Stimulated activated naive B cell treated with anti-CD40 and anti-IgM and Interleukin-4, amounts not matched to agents 10 μg/mL and 1 μg/mL and 100 μg/mL, for 72 hours (primary cell): ENCODE data around the gene GNAZ.

Experiments
- ATAC-seq, 2 donors: fragments of 150-1000 bp; cut with Tn5 transposase; replicated peaks; 2 replicates each; pipeline ENCODE4 v1.10.0; 2021; ENCODE audit warnings: moderate library complexity in 1 of 2
- DNase-seq: peaks from one replicate; pipeline ENCODE4 v3.0.0; 2021
- H3K27ac Mint-ChIP-seq: one replicate; pipeline ENCODE4 v1.8.0; 2022; ENCODE audit warnings: mild to moderate bottlenecking, mixed read lengths
- H3K27me3 Mint-ChIP-seq, 2 donors: one replicate each; pipeline ENCODE4 v1.8.0; 2022; ENCODE audit warnings: mixed read lengths in 2 of 2
- H3K36me3 Mint-ChIP-seq, 2 donors: one replicate each; pipeline ENCODE4 v1.8.0; 2022; ENCODE audit warnings: mixed read lengths in 2 of 2, mild to moderate bottlenecking in 1 of 2
- H3K4me1 Mint-ChIP-seq, 2 donors: one replicate each; pipeline ENCODE4 v1.8.0; 2022; ENCODE audit warnings: mixed read lengths in 2 of 2, mild to moderate bottlenecking in 1 of 2
- H3K4me3 Mint-ChIP-seq, 2 donors: one replicate each; pipeline ENCODE4 v1.8.0; 2022; ENCODE audit warnings: mild to moderate bottlenecking in 2 of 2, mixed read lengths in 2 of 2, moderate library complexity in 1 of 2
- H3K9me3 Mint-ChIP-seq, 2 donors: one replicate each; pipeline ENCODE4 v1.8.0; 2022; ENCODE audit warnings: mixed read lengths in 2 of 2, mild to moderate bottlenecking in 1 of 2

GNAZ gene

DNA sequence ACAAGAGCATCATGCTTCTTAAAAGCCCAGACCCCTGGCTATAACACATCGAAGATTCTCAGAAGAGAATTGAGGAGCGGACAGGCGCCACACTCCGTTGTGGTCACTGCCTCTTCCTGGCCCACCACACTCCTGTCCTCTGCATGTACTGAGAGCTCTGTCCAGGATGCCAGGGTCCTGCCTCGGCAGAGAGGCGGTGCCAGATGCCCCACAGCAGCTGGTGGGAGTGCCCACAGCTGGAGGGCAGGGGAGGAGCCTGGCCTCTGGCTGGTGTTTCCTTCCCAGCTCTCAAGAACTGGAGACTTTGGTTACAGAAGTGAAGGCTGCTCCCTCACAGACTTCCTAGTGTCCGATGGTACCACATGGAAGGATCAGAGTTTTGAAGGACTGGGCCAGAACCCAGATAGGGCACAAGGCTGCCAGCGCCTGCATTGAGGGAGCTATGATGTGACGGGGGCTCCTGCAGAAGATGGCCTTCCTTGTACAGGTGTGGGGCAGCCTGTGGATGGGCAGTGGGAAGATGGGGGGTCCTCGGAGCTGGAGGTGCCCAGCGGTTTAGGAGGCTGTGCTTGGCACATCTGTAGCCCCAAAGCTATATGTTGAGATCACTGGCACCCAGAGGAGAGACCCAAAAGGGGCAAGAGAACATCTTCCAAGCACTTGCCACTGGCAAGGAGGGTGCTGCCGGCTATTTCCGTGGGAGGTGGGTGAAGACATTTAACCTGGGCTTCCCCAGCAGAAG, 52.1 kb downstream of the GNAZ start:
- no peak overlapping the region for H3K4me3 Mint-ChIP-seq
- no peaks in the 10 kb centered on the region for H3K9me3 Mint-ChIP-seq
- ATAC-seq, result no peak
- DNase-seq, result no peak
- H3K27ac Mint-ChIP-seq, result no peak overlapping the region
- H3K27me3 Mint-ChIP-seq, result no peaks in the 10 kb centered on the region
- H3K36me3 Mint-ChIP-seq, result peaks cover 0 to 4% of the 10 kb centered on the region in 2 donors
- peaks cover 8 to 19% of the 10 kb centered on the region in 2 donors for H3K4me1 Mint-ChIP-seq

DNA sequence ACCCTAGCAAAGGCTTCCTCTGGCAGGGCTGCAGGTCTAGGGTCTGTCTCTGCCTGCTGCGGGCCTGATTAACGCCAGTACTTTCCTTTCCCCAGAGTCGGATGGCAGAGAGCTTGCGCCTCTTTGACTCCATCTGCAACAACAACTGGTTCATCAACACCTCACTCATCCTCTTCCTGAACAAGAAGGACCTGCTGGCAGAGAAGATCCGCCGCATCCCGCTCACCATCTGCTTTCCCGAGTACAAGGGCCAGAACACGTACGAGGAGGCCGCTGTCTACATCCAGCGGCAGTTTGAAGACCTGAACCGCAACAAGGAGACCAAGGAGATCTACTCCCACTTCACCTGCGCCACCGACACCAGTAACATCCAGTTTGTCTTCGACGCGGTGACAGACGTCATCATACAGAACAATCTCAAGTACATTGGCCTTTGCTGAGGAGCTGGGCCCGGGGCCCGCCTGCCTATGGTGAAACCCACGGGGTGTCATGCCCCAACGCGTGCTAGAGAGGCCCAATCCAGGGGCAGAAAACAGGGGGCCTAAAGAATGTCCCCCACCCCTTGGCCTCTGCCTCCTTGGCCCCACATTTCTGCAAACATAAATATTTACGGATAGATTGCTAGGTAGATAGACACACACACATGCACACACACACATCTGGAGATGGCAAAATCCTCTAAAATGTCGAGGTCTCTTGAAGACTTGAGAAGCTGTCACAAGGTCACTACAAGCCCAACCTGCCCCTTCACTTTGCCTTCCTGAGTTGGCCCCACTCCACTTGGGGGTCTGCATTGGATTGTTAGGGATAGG, 52.9 kb downstream of the GNAZ start:
- ATAC-seq, result no peak
- H3K4me3 Mint-ChIP-seq, result no peak overlapping the region
- no peak for DNase-seq
- no peaks in the 10 kb centered on the region for H3K27me3 Mint-ChIP-seq
- peaks cover 11 to 20% of the 10 kb centered on the region in 2 donors for H3K4me1 Mint-ChIP-seq
- H3K36me3 Mint-ChIP-seq, result peaks cover 0 to 4% of the 10 kb centered on the region in 2 donors
- no peak overlapping the region for H3K27ac Mint-ChIP-seq
- H3K9me3 Mint-ChIP-seq, result no peaks in the 10 kb centered on the region

DNA sequence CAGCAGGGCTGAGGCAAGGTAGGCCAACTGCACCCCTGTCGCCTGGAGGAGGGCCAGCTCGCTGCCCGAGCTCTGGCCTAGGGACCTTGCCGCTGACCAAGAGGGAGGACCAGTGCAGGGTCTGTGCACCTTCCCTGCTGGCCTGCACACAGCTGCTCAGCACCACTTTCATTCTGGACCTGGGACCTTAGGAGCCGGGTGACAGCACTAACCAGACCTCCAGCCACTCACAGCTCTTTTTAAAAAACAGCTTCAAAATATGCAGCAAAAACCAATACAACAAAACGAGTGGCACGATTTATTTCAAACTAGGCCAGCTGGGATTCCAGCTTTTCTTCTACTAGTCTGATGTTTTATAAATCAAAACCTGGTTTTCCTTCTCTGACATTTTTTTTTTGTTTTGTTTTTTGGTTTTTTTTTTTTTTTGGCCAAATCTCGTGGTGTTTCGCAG, 53.5 kb downstream of the GNAZ start:
- DNase-seq (no peak), ATAC-seq (no peak)
- no peaks in the 10 kb centered on the region for H3K9me3 Mint-ChIP-seq
- no peak overlapping the region for H3K4me3 Mint-ChIP-seq
- peaks cover 0 to 4% of the 10 kb centered on the region in 2 donors for H3K36me3 Mint-ChIP-seq
- no peak overlapping the region for H3K27ac Mint-ChIP-seq
- H3K27me3 Mint-ChIP-seq, result no peaks in the 10 kb centered on the region
- peaks cover 12 to 26% of the 10 kb centered on the region in 2 donors for H3K4me1 Mint-ChIP-seq

DNA sequence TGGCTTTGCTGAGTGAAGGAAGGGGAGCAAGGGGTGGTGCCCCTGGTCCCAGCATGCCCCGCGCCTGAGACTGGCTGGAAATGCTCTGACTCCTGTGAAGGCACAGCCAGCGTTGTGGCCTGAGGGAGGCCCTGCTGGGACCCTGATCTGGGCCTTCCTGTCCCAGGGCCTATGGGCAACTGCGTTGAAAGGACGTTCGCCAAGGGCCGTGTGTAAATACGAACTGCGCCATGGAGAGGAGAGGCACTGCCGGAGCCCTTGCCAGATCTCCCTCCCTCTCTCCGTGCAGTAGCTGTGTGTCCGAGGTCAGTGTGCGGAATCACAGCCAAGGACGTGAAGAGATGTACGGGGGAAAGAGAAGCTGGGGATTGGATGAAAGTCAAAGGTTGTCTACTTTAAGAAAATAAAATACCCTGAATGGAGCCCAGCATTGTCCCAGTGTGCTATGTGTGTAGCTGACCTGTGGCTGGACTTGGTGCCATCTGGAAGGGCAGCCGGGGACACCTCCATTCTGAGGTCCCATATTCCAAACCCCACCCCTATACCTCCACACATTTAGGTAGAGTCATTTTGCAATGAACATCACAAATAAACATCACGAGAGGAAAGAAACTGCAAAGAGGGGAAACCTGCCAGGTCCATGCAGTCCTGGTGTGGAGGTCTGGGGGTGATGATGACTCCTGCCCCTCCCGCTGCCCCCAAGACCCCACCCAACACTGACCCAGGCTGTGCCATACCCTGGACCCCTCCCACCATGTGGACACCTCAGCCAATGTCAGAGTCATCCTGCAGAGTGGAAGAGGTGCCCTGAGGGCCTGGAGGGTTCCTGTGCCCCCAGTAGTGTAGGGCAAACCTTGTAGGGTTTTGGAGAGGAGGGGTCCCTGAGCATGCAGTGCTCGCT, 54.5 kb downstream of the GNAZ start:
- no peak for ATAC-seq
- Mint-ChIP-seq H3K27ac (peak overlapping the region; percentile 77), H3K36me3 (peaks cover 0 to 4% of the 10 kb centered on the region in 2 donors), H3K9me3 (no peaks in the 10 kb centered on the region), H3K27me3 (no peaks in the 10 kb centered on the region), H3K4me3 (no peak overlapping the region), H3K4me1 (peaks cover 6 to 16% of the 10 kb centered on the region in 2 donors)
- DNase-seq, result no peak

DNA sequence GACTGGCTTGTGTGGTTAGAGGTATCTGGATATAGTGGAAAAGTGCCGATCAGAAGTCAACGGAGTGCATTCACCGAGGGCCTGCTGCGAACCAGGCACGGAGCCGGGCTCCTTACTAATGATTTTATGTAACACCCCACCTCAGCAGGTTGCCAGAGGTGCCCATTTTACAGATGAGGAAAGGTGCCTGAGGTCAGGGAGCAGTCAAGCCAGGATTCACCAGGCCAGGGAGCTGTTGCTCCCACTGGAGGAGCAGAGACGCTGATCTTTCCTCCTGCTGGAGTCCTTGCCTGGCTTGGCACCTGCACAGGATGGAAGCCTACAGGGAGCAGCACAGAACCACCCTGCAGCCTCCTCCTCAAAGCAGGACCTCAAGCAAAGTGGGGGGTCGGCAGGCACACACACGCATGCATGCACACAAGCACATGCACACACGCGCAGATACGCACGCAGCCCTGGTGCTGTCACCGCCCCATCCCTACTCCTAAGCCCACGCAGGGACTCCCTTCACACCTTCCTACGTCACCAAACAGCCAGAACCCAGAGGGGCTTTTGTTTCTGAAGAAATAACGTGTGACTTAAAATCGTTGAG, 55.3 kb downstream of the GNAZ start:
- Mint-ChIP-seq H3K4me3 (no peak overlapping the region), H3K9me3 (no peaks in the 10 kb centered on the region), H3K27ac (peak overlapping the region; percentile 77), H3K27me3 (no peaks in the 10 kb centered on the region), H3K36me3 (peaks cover 0 to 2% of the 10 kb centered on the region in 2 donors), H3K4me1 (peaks cover 6 to 9% of the 10 kb centered on the region in 2 donors)
- ATAC-seq, result no peak
- no peak for DNase-seq

DNA sequence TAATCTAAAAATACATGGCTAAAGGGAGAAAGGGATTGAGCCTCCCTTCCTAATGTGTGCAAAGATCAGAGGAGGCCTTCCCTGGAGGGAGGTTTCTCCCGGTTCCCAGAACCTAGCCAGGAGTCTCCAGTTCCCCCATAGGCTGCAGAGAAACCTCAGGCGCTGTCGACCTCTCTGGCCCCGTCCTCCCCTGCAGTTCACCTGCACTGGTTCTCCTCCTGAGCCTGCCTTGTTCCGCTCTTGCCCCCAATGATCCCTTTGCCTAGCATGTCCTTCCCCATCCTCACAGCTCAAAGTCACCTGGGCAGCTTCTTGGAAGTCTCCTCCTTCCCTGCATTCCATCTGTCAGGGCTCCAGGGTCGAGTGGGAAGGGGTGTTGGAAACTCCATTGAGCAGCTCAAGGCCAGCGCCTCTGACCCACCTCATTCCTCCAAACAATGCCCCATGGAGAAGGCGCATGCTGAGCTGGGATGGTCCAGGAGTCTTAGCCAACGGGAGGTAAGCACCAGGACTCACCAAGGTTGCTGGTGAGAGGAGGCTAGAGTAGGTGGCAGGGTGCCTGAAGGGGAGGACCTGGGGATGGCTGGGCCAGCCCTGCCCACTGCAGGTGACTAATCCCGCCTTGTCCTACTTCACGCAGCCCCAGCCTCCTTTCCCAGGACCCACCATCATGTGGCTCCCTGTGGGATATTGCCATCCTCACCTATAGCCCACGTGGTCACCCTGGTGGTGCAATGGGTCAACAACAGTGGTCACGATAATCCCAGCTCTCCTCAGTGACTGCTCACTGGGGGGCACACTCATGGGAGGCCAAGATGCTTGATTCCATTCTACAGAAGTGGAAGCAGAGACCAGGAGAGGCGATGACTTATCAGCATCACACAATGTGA, 56.1 kb downstream of the GNAZ start:
- no peaks in the 10 kb centered on the region for H3K27me3 Mint-ChIP-seq
- peaks cover 0 to 2% of the 10 kb centered on the region in 2 donors for H3K36me3 Mint-ChIP-seq
- no peak overlapping the region for H3K4me3 Mint-ChIP-seq
- no peak for ATAC-seq
- H3K27ac Mint-ChIP-seq, result no peak overlapping the region
- no peak for DNase-seq
- H3K4me1 Mint-ChIP-seq, result peaks cover 6 to 7% of the 10 kb centered on the region in 2 donors
- H3K9me3 Mint-ChIP-seq, result no peaks in the 10 kb centered on the region

DNA sequence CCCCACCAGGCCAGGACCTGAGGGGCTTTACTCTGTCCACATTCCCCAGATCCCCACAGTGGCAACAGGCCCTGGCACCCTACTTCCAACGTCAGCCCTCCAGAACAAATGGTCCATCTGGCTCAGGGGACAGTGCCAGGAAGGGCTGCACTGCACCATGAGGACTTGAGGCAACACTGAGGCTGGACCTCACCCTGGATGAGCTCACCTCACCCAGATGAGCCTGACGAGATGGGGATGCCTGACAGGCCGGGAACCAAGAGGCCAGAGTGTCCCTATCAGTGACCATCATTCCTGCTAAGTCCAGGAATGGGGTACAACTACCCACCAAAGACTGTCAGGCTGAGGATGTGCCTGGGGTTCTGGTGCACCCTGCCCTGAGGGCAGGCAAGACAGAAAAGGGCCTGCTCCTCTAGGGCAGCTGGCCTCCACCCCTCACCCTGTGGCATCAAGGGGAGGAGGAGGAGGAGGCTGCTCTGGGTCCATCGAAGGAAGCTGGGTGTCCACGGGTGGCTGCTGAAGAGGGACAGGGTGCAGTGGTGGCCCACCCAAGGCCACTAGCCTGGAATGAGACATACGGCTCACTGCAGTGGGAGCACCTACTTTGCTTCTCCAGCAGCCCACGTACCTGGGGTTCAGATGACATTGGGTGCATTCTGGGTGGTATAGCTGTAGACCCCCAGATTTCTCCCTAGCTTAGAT, 56.9 kb downstream of the GNAZ start:
- Mint-ChIP-seq H3K4me3 (no peak overlapping the region), H3K36me3 (peaks cover 0 to 2% of the 10 kb centered on the region in 2 donors), H3K27me3 (no peaks in the 10 kb centered on the region), H3K9me3 (no peaks in the 10 kb centered on the region), H3K4me1 (peaks cover 6 to 7% of the 10 kb centered on the region in 2 donors), H3K27ac (no peak overlapping the region)
- DNase-seq (no peak), ATAC-seq (no peak)

DNA sequence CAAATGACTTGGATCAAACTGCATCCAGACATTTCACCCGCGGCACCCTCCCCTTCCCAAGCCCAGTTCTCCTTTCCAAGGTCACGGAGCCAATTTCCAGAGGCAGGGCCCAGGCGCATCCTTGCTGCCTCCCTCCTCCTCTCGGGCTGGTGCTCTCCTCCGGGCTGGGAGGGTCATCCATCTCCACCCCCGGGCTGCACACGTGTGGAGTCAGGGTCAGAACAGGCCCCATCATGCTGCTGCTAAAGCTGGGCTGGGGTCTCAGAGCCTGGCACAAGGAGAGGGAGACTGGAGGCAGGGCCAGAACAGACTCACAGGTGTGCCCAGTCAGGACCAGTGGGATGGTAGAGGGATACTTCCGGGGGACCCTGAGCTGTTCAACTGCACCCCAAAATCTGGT, 57.5 kb downstream of the GNAZ start:
- DNase-seq, result no peak
- H3K27ac Mint-ChIP-seq, result no peak overlapping the region
- ATAC-seq, result no peak
- H3K4me1 Mint-ChIP-seq, result peaks cover 6 to 7% of the 10 kb centered on the region in 2 donors
- no peak overlapping the region for H3K4me3 Mint-ChIP-seq
- no peaks in the 10 kb centered on the region for H3K27me3 Mint-ChIP-seq
- no peaks in the 10 kb centered on the region for H3K9me3 Mint-ChIP-seq
- H3K36me3 Mint-ChIP-seq, result peaks cover 0 to 2% of the 10 kb centered on the region in 2 donors

DNA sequence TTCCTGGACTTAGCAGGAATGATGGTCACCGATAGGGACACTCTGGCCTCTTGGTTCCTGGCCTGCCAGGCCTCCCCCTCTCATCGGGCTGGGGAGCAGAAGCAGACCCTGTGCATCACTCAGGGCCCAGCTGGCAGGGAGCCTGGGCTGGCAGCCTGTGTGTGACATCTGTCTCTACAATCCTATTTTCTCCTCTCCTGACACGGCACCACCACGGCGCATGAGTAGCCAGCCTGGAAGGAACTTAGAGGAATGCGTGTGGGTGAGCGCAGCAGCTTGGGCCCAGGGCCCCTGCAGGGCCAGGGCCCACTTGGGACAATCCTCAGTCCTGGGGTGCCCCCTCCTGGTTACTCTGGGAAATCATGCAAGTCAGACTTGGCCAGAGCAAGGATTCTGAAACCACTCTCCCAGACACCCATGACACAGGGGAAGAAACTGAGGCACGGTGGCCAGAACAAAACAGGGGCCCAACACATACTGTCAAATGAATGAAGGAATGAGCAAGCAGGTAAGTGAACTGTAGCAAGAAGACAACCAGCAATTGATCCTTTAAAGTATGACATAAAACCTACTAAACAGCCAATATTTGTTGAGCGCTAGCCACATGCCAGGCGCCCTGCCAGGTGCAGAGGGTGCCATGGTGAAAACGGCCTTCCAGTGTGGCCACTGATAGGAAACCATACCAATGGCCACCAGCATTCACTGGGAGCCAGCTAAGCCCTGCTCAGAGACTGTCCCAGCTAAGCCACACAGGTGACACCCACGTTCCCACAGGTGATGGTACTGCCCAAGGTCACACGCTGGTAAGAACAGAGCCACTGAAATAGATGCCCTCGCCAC, 58.2 kb downstream of the GNAZ start:
- ATAC-seq (peak; percentile 96 to 98), DNase-seq (peak; percentile 62)
- Mint-ChIP-seq H3K27ac (no peak overlapping the region), H3K36me3 (no peaks in the 10 kb centered on the region), H3K27me3 (no peaks in the 10 kb centered on the region), H3K4me3 (no peak overlapping the region), H3K4me1 (peaks cover 6 to 7% of the 10 kb centered on the region in 2 donors), H3K9me3 (no peaks in the 10 kb centered on the region)

DNA sequence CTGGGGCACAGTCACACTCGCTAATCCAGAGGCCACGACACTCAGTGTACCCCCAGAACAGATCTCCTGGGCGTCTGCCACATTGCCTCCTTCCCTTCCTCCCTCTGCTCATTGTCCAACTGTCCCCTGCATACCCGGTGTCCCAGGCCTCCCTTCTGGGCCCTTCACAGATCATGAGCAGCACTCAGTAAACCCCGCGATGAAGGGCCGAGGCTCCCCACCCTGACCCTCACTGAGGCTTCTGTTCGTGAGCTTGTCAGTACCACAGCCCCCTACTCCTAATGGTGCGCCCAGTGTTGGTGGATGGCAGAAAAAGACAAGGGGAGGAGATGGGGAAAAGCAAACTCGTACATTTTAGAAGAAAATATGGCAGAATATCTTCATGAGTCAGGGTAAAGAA, 58.8 kb downstream of the GNAZ start:
- no peaks in the 10 kb centered on the region for H3K36me3 Mint-ChIP-seq
- DNase-seq (no peak), ATAC-seq (no peak)
- H3K27ac Mint-ChIP-seq, result no peak overlapping the region
- no peak overlapping the region for H3K4me3 Mint-ChIP-seq
- peaks cover 6 to 7% of the 10 kb centered on the region in 2 donors for H3K4me1 Mint-ChIP-seq
- H3K9me3 Mint-ChIP-seq, result no peaks in the 10 kb centered on the region
- no peaks in the 10 kb centered on the region for H3K27me3 Mint-ChIP-seq

DNA sequence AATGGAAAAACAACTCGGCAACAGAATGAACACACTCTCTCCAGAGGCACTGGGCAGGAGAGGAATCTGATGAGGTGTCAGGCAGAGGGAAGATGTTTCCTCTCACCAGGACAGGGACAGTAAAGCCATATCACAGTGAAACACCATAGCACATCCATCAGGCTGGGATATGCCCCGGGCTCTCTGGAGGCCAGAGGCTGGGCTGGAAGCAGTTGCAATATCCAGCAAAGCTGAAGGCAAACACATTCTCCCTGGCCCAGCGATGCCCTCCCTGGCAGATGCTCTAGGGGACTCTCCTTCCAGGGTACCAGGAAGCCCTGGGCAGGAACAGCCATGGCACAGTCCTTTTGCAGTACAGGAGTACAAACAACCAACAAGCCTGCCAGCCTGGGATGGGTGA, 60.4 kb downstream of the GNAZ start:
- ATAC-seq, result no peak
- H3K27ac Mint-ChIP-seq, result no peak overlapping the region
- H3K9me3 Mint-ChIP-seq, result no peaks in the 10 kb centered on the region
- no peaks in the 10 kb centered on the region for H3K27me3 Mint-ChIP-seq
- H3K4me1 Mint-ChIP-seq, result peaks cover 6 to 7% of the 10 kb centered on the region in 2 donors
- no peak overlapping the region for H3K4me3 Mint-ChIP-seq
- H3K36me3 Mint-ChIP-seq, result no peaks in the 10 kb centered on the region
- DNase-seq, result no peak

DNA sequence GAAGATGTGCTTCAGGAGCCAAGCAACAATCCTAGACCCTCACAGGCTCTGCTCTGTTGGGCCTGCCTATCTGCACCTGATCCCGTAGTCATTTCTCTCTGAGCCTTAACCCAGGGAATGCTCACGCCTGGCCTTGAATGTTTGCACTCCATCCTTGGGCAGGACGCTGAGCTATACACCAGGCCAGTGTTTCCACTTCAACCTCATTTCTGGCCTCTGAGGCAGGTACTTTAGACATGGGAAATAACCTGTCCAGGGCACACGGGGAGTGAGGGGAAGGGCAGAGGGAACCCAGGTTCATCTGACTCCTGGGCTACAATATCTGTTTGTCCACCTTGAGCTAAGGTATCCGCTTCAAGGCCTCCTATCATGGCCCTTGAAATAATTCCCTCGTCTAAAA, 61.6 kb downstream of the GNAZ start:
- Mint-ChIP-seq H3K4me3 (no peak overlapping the region), H3K27ac (no peak overlapping the region), H3K9me3 (no peaks in the 10 kb centered on the region), H3K27me3 (no peaks in the 10 kb centered on the region), H3K4me1 (peaks cover 10 to 11% of the 10 kb centered on the region in 2 donors), H3K36me3 (no peaks in the 10 kb centered on the region)
- ATAC-seq, result no peak
- no peak for DNase-seq
